Stimulated activated CD4-positive, alpha-beta T cell treated with anti-CD3 and anti-CD28 coated beads, Interleukin-4, amount 100 ng/mL, for 1 hour (primary cell): ENCODE results near the gene ALDH3A2.
"Not testable (repeated sequence)": the region's sequence is repeated elsewhere in the genome, so short reads cannot be mapped to it uniquely, and the experiment has no call there.

Experiments
- DNase-seq: peaks from one replicate; pipeline ENCODE4 v3.0.0-alpha.2; 2020

The ALDH3A2 gene

DNA sequence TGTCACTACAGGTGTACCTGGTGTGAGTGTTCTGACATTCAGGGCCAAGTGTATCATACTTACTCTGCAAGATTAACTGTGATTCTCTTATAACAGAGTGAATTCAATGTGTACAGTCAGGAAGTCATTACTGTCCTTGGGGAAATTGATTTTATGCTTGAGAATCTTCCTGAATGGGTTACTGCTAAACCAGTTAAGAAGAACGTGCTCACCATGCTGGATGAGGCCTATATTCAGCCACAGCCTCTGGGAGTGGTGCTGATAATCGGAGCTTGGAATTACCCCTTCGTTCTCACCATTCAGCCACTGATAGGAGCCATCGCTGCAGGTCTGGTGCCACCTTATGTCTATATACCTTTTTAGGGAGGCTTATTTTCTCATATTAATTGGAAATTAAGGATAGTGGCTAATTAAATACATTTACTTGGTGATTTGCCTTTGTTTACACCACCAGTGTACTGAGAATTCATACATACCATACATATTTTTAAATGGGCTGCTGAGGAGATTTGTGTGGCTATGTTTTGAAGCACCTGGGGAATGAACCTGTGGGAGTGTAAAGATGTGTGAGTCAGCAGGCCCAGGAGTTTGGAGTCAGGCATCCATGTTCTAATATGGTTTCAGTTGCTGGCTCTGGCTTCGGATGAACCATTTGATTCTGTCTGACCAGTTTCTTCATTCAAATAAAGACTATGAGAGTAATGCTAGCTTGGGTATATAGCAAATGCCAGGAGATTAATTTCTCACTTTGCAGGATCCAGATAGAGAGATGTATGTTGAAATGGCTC lies 3.1 kb downstream of the ALDH3A2 start:
- DNase-seq, result no peak

DNA sequence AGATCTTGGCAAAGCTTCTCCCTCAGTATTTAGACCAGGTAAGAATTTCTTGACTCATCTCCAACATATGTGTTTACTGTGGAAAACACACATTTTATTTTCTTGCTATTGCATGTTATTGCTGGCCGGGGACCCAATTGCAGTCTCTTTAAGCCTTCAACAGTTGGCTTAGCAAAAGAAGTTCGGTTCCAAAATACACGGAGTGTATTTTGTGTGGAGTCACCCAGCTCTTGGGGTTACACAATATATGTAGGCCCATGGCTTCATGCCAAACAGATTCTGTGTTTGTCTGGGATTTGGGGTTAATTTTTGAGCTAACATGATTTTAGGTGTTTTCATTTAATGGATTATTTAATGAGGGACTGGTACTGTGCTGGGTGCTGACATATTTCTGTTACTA lies 4.0 kb downstream of the ALDH3A2 start:
- no peak for DNase-seq

DNA sequence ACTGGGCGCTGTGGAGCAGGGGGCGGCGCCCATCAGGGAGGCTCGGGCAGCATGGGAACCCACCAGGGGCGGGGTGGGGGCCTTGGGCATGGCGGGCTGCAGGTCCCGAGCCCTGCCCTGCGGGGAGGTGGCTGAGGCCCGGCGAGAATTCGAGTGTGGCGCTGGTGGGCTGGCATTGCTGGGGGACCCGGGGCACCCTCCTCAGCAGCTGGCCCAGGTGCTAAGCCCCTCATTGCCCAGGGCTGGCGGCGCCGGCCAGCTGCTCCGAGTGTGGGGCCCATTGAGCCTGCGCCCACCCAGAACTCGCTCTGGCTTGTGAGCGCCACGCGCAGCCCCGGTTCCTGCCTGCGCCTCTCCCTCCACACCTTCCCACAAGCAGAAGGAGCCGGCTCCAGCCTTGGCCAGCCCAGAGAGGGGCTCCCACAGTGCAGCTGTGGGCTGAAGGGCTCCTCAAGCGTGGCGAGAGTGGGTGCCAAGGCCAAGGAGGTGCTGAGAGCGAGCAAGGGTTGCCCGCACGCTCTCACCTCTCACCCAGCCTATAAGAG lies 5.9 kb downstream of the ALDH3A2 start:
- no peak for DNase-seq

DNA sequence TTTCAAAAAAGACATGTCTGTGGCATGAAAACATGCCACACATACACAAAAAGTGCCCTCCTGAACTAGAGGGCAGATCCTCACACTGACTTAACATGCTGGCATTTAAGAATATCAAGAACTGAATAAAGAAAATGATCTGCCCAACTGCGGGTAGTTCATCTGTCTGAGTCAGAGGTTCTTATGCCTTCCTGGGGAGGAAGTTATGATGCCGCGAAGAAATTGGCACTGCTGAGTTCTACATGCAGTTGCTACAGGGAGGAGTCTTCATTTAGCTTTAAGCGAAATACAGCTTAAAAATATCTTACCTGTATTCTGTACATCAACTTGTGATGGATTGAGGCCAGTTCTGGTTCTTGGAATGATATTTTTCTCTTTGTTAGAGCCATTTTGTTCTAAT lies 6.3 kb downstream of the ALDH3A2 start:
- DNase-seq, result no peak

DNA sequence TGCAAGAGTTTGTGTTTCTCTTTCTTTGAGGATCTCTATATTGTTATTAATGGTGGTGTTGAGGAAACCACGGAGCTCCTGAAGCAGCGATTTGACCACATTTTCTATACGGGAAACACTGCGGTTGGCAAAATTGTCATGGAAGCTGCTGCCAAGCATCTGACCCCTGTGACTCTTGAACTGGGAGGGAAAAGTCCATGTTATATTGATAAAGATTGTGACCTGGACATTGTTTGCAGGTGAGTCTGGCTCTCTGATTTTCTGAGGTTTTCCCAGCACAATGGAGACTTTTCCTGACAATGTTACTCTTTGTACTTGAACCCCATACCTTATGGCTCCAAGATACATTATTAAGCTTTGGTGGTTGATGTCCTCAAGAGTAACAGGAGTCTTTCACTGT lies 7.8 kb downstream of the ALDH3A2 start:
- no peak for DNase-seq

DNA sequence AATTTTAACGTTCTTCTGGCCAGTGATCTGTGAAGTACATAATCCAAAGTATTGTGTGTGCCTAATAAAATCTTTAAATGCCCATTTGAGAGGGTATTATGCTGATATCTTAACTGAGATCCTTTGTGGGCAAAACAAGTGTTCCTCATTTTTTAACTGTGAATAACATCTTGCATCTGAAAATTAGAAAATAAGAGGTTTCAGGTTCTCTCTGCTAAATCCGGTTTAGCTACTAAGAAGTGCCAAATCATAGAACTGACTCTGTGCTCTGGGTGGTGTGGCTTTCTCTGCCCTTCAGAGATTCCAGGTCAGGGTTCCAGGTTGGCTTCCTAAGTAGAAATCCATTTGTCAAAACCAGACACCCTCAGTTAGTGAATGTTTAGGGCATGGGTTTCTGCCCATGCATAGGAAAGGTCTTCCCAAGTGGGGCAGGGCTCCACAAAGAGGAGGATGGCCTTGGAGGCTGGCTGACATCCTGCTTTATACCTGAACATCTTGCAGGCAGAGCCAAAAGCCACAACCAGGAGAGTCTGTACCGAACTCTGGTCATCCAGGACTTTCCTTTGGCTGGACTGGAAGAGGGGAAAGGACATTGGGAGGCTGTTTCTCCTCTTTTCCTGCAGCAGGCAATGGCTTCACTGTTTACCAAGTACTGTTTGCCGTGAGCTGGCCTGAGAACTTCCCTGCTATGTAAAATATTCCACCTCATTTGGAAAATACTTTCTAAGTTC lies 8.5 kb downstream of the ALDH3A2 start:
- DNase-seq, result no peak

DNA sequence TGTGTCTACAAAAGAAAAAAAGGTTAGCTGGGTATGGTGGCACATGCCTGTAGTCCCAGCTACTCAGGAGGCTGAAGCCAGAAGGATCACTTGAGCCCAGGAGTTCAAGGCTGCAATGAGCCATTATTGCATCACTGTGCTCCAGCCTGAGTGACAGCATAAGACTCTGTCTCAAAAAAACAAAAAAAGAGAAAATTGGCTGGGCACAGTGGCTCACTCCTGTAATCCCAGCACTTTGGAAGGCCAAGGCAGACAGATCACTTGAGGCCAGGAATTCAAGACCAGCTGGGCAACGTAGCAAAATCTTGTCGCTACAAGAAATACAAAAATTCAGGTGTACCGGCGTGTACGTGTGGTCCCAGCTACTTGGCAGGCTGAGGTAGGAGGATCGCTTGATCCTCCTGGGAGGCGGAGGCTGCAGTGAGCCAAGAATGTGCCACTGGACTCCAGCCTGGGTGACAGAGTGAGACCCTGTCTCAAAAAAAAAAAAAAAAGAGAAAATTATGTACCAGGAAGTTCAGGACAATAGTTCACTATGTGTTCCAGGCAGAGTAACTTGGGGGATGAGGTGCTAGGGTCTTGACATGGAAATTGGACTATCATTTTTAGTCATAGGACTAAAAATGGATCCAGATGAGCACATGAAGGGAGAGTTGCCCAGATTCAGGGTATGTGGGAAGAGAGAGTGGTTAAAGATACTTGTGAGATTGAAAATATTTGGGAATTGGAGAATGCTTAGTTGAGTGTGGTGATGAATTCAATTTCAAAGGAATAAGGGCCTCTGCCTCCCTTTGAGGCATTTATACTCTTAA lies 11.0 kb downstream of the ALDH3A2 start:
- no peak for DNase-seq

DNA sequence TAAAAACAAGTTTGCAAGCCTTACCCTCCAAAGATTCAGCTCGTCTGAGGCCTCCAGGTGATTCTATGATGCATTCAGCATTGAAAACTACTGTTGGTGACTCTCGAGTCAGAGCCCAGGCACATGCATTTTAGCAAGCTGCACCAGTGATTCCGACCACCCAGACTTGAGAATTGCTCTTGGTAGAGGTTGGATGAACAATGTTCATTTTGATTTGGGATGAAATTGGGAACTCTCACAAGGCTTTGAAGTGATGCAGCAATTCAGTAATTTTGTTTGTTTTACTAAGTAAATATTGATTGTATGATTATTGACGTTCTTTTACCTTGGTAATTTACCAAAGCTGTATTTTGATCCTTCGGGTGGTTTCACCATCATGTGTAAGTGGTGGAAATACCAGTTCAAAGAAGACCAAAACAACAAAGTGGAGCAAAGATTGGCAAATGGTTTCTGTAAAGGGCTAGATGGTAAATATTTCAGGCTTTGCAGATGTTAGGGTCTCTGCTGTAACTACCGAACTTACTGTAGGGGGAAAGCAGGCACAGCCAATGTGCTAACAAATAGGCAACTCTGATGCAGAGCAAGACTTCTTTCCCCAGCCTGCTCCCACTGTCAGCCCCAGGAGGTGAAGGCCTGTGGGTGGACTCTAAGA lies 11.8 kb downstream of the ALDH3A2 start:
- no peak for DNase-seq

DNA sequence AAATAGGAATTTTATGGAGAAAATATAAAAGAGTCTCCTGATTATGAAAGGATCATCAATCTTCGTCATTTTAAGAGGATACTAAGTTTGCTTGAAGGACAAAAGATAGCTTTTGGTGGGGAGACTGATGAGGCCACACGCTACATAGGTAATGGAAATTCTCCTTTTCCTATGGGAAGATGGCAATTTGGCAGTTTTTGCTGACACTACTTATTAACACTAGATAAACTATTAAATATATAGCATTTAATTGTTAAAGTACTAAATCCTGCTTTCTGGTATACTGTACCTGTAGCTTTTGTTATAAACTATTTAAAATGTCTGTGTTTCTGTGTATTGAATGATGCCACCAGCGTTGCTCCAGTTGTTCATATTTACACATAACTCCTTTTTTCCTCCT lies 12.6 kb downstream of the ALDH3A2 start:
- DNase-seq, result no peak

DNA sequence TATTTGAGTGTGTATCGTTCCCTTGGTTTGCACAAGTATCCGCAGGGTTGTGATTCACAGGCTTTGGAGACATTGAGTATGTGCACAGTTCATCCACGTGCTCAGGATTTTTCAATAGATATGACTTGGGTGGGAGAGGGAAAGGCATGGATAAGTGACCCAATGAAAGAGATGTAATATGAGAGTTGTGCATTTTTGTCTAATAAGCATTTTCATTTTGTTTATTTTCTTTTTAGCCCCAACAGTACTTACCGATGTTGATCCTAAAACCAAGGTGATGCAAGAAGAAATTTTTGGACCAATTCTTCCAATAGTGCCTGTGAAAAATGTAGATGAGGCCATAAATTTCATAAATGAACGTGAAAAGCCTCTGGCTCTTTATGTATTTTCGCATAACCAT lies 14.5 kb downstream of the ALDH3A2 start:
- no peak for DNase-seq

DNA sequence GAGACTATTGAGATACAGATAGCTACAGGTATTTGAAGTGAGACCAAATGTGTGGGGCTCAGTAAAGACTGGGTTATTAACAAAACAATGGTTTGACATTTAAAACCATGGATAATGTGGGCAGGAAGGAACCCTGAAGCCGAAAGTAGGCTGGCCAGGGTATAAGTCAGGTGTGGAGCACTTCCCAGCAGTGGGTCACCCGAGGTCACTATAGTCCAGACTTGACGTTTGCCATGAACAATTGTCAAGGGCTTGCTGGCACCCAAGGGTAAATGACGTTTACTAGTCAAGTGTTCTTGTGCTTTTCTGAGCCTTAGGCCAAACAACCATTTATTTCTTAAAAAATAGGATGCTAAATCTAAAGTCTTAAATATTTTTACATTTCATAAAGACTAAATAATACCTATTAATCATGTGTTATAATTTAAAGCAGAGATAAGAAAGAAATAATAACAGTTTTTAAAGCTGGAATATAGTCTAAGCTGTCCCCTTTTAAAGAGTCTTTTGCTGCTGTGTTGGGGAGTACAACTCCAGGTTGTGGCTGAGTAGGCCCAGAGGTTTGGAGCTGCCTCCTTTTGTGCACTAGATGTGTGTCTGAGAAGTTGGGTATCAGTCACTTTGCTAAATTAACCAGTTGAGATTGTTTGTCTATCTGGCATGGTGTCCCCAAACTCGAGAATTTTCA lies 15.7 kb downstream of the ALDH3A2 start:
- DNase-seq, result no peak

DNA sequence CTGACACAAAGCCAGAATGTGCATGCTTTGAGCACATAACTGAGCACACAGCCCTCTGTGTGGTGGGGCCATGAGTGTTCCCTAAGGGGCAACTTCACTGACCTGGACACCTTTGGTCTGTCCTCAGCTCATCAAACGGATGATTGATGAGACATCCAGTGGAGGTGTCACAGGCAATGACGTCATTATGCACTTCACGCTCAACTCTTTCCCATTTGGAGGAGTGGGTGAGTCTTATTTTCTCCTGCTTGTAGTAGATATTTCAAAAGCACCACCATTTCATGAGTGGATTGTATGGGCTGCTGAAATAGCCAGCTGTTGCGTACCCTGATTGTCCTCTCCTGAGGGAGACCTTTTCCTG lies 16.2 kb downstream of the ALDH3A2 start:
- DNase-seq, result no peak

DNA sequence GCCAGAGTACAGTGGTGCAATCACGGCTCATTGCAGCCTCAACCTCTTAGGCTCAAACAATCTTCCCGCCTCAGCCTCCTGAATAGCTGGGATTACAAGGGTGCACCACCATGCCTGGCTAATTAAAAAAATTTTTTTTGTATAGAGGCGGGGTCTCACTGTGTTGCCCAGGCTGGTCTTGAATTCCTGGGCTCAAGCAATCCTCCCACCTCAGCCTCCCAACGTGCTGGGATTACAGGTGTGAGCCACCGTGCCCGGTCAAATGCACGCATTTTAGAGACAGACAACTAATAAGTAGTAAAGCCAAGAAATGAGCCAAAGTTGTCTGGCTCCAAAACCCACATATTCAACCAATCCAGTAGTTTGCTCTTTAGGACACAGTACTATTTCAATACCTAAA lies 21.1 kb downstream of the ALDH3A2 start:
- not testable (repeated sequence) for DNase-seq

DNA sequence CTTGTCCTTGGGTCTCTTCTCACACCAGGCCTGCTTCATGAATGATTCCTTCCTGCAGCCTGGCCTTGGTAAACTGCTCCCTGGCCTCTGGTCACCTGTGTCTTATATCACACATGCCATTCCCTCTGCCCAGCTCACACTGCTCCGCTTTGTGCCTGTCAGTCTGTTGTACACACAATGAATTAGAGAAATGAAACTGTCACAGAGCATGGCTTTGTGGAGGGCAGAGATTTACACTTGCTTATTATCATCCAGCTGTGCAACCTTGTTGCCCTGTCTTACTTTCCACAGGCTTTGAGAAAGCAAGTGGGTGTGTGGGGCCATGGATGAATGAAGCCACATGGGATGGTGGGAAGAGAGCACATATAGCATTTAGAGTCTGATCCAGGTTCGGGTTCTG lies 22.4 kb downstream of the ALDH3A2 start:
- no peak for DNase-seq

DNA sequence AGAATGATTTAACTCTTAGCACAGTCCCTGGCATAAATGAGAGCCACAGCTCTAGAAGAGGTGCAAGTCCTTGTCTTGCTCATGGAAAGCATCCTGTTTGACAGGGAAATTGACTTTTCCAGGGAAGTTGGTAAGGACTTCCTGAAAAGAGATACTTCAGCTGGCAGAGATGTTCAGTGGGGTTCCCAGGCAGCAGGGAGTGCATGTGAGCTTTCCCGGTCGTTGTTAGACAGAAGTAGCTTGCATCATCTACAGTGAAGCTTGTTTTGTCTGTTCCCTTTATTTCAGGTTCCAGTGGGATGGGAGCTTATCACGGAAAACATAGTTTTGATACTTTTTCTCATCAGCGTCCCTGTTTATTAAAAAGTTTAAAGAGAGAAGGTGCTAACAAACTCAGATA lies 22.9 kb downstream of the ALDH3A2 start:
- DNase-seq, result no peak

DNA sequence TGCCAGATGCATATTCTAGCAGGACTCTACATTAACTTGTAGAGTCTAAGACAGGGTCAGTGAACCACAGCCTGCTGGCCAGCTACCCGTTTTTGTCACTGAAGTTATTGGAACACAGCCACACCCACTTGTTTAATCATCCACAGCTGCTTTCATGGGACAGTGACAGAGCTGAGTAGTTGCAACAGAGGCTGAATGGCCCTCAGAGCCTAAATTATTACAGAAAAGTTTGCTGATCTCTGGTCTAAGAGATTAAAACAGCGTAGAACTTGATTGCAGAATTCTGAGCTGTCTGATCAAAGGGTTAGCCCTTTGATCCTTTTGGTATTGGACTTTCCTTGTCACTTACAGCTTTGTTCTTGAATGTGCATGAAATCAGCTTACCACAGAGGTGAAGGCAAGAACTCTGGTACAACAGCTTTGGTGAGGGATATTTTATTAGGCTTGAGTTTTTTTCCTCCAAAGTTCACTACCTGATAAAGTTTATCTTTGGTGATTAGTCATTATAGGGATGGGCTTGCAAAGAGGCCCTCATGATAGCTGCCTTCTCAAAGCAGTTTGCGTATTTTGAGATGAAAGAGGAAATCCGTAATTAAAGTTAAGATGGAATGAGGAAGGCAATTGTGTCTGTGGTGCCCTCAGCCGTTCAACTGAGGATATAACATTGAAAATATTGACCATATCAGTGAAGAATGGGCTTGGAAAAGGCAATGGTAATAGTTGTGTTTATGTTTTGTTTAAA lies 23.6 kb downstream of the ALDH3A2 start:
- no peak for DNase-seq

DNA sequence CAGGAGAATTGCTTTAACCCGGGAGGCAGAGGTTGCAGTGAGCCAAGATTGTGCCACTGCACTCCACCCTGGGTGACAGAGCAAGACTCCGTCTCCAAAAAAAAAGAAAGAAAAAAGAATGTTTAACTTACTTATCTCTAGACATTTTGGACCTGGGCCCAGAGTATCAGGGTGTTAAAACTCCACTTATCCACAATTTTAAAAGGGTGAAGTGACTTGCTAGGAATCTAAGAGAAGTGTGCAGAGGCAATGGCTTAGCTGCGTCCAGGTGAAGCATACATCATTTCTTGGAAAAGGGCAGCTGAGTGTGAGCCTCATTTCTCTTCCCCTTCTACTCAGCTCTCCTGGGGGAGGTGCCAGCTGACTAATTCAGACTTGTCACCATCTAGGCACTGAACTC lies 25.1 kb downstream of the ALDH3A2 start:
- no peak for DNase-seq

DNA sequence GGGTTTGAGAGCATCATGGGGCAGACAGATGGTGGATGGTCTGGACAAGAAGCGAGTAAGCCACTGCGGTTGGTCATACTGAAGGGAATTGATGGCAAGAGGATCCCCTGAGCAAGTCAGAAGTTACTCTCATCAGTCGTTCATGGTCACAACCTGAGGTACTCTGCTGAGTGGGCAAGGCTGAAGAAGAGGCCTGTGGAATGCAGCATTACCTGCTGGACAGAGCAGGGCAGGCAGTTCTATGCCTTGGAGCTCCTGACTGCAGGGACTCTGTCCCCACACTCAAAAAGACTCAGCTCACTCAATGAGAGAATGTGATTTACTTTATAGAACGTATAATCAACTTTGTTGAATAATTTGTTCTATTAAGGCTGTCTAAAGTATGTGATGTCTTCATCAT lies 28.3 kb downstream of the ALDH3A2 start:
- no peak for DNase-seq

DNA sequence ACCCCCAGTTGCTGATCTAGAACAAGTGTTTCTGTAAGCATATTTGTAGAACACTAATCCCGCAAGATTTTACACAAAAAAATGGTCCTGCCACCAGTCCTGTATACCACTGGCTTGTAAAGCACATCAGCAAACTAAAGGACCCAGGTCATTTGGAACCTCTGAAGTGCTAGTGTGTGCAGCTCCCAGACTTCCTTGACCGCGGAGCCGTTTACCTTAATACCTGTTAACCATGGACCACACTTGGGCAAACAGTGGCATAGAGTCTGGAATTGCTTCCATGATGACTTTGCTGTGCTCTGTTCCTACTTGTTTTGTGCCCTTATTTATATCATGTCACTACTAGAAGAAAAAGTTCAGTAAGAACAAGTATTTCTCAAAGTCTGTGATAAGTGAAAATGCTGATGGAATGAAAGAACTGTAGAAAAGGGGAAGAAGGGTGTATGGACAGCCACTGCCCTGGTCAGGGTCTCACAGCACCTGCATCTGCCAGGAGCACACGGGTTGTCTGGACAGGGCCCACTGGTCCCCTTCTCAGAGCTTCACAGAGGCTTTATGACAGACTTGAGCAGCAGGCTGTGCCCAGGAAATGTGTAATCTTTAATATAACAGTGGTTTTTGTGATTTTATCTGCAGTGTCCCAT lies 29.3 kb downstream of the ALDH3A2 start:
- no peak for DNase-seq

DNA sequence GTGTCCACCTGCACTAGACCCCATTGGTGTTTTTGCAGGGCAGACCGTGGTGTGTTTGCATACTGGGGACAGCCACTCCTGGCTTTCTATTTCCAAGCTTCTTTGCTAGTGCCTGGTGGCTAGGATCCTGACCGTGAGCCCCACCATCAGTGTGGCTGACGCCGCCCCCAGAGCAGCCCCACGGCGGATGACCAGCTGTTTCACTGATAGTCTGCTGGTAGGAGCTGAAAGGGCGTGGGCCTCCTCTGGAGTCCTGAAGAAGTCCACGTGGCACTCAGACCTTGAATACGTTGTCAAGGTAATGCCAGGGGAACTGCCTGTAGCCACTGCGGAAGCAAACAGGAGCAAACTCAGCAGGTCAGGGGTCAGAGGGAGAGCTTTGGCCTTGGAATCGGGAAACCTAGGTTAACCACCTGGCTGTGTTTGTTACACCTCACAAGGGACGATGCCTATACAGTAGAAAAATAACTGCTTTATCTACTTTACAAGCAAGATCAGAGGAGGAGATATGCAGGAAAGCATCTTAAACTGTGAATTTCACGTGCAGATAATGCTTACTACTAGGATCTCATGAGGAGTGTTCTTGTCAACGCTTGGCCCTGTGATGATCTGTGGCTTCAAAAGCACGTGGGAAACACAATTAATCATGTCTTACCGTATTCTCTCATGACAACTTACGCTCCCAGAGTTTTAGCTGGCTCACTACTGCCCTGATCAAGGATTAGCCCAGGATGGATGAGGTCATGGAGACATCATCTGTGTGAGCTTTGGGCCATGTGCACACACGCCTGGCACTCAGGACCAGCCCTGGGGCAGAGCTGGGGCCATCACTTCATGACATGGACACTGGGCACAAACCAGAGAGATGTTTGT lies 30.3 kb downstream of the ALDH3A2 start:
- no peak for DNase-seq
